ENCODE results near the gene ALKBH7. TPM values are rescaled to one million over a fixed set of nuclear protein-coding genes. Genes with fewer than 3 reads are reported as not detected.

ALKBH7 gene
- total RNA-seq, 1 donor from 2014 or later: 58.4 TPM

GRCh38 chr19:6416658-6417405 is 44.2 kb downstream of the ALKBH7 start:
- Histone ChIP-seq H3K79me2 (ENCODE audit: insufficient read depth, low read length) (peaks cover 42% of the 10 kb centered on the region), H4K20me1 (ENCODE audit: insufficient read depth, low read length) (peaks cover 56% of the 10 kb centered on the region), H3K36me3 (ENCODE audit: insufficient read depth, low read length) (peaks cover 20% of the 10 kb centered on the region), H3K4me2 (ENCODE audit: low read length) (no peak overlapping the region), H3K27ac (ENCODE audit: low read depth, low read length) (no peak overlapping the region), H2AFZ (ENCODE audit: low read depth, low read length) (no peak overlapping the region), H3K4me3 (ENCODE audit: insufficient read depth, low read depth, low read length) (no peak overlapping the region), H3K27me3 (ENCODE audit: insufficient read depth, low read length) (no peaks in the 10 kb centered on the region), H3K9me3 (ENCODE audit: insufficient read depth, low read depth, low read length) (no peaks in the 10 kb centered on the region), H3K4me1 (ENCODE audit: insufficient read depth, low read length) (no peaks in the 10 kb centered on the region), H3K9ac (ENCODE audit: low read length) (no peak overlapping the region)
- Mint-ChIP-seq H3K4me1 (ENCODE audit: low read depth, unreplicated experiment) (no peaks in the 10 kb centered on the region), H3K27me3 (ENCODE audit: low read depth, unreplicated experiment) (no peaks in the 10 kb centered on the region), H3K27ac (ENCODE audit: unreplicated experiment) (no peak overlapping the region), H3K4me3 (ENCODE audit: unreplicated experiment) (no peak overlapping the region), H3K36me3 (ENCODE audit: low read depth, unreplicated experiment) (peaks cover 6% of the 10 kb centered on the region), H3K9me3 (ENCODE audit: unreplicated experiment) (no peaks in the 10 kb centered on the region)
- FAIRE-seq (no peak), DNase-seq (ENCODE audit: low read depth) (no peak)
- TF ChIP-seq CTCF (IDR thresholded peaks at IDR 0.05; ENCODE audit: insufficient read depth, low read depth, low read length): no peak

GRCh38 chr19:6417713-6418561 is 45.3 kb downstream of the ALKBH7 start:
- FAIRE-seq (no peak), DNase-seq (ENCODE audit: low read depth) (no peak)
- Mint-ChIP-seq H3K27ac (ENCODE audit: unreplicated experiment) (no peak overlapping the region), H3K27me3 (ENCODE audit: low read depth, unreplicated experiment) (no peaks in the 10 kb centered on the region), H3K4me1 (ENCODE audit: low read depth, unreplicated experiment) (peaks cover 10% of the 10 kb centered on the region), H3K9me3 (ENCODE audit: unreplicated experiment) (no peaks in the 10 kb centered on the region), H3K4me3 (ENCODE audit: unreplicated experiment) (no peak overlapping the region), H3K36me3 (ENCODE audit: low read depth, unreplicated experiment) (peaks cover 6% of the 10 kb centered on the region)
- Histone ChIP-seq H2AFZ (ENCODE audit: low read depth, low read length) (no peak overlapping the region), H3K36me3 (ENCODE audit: insufficient read depth, low read length) (peaks cover 28% of the 10 kb centered on the region), H3K4me3 (ENCODE audit: insufficient read depth, low read depth, low read length) (no peak overlapping the region), H3K4me1 (ENCODE audit: insufficient read depth, low read length) (peaks cover 6% of the 10 kb centered on the region), H3K27ac (ENCODE audit: low read depth, low read length) (no peak overlapping the region), H3K9ac (ENCODE audit: low read length) (no peak overlapping the region), H3K4me2 (ENCODE audit: low read length) (no peak overlapping the region), H3K79me2 (ENCODE audit: insufficient read depth, low read length) (peaks cover 53% of the 10 kb centered on the region), H3K27me3 (ENCODE audit: insufficient read depth, low read length) (no peaks in the 10 kb centered on the region), H4K20me1 (ENCODE audit: insufficient read depth, low read length) (peaks cover 58% of the 10 kb centered on the region), H3K9me3 (ENCODE audit: insufficient read depth, low read depth, low read length) (no peaks in the 10 kb centered on the region)
- TF ChIP-seq EZH2 (IDR thresholded peaks at IDR 0.05; ENCODE audit: insufficient read depth, low read length) (no peak), CTCF (IDR thresholded peaks at IDR 0.05; ENCODE audit: insufficient read depth, low read depth, low read length) (peak; percentile 21)

Measured in astrocyte (in vitro differentiated cells and primary cell).